ENCODE data around the gene TEPSIN.

DNA sequence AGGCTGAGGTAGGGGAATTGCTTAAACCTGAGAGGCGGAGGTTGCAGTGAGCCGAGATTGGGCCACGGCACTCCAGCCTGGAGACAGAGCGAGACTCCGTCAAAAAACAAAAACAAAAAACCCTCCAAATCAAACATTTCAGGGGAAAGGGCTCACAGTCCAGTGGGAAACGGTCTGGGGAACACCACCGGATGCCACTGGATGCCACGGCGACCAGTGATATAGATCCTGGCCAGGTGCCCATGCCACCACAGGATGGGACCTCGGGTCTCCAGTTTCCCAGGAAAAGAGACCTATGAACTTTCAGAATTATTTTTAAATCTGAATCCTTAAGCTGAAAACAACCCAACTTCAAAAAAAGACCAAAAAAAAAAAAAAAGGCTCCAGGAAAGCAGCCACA lies 28.4 kb downstream of the TEPSIN start:
- TF ChIP-seq, protein P1, sequence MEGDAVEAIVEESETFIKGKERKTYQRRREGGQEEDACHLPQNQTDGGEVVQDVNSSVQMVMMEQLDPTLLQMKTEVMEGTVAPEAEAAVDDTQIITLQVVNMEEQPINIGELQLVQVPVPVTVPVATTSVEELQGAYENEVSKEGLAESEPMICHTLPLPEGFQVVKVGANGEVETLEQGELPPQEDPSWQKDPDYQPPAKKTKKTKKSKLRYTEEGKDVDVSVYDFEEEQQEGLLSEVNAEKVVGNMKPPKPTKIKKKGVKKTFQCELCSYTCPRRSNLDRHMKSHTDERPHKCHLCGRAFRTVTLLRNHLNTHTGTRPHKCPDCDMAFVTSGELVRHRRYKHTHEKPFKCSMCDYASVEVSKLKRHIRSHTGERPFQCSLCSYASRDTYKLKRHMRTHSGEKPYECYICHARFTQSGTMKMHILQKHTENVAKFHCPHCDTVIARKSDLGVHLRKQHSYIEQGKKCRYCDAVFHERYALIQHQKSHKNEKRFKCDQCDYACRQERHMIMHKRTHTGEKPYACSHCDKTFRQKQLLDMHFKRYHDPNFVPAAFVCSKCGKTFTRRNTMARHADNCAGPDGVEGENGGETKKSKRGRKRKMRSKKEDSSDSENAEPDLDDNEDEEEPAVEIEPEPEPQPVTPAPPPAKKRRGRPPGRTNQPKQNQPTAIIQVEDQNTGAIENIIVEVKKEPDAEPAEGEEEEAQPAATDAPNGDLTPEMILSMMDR (IDR thresholded peaks at IDR 0.05), result no peak
- TF ChIP-seq POLR2A (IDR thresholded peaks at IDR 0.05), result no peak

All from Peyer's patch (tissue), 4 donors.